Left ventricle myocardium inferior (tissue), 1 donor: ENCODE results near the gene TMEM248. TPM values are rescaled to one million over a fixed set of nuclear protein-coding genes. Genes with fewer than 3 reads are reported as not detected.

ENCODE experiments used
- DNase-seq: peaks from one replicate; pipeline ENCODE4 v3.0.0-alpha.2; 2020
- H3K27ac ChIP-seq: fragments of 200-600 bp; replicated peaks from 2 replicates; pipeline ENCODE4 v1.8.0; 2021
- H3K27me3 ChIP-seq: fragments of 200-600 bp; 2 replicates; pipeline ENCODE4 v1.8.0; 2021; ENCODE audit warnings: low read depth
- H3K36me3 ChIP-seq: fragments of 200-600 bp; 2 replicates; pipeline ENCODE4 v1.8.0; 2021
- H3K4me1 ChIP-seq: fragments of 200-600 bp; 2 replicates; pipeline ENCODE4 v1.8.0; 2021
- H3K4me3 ChIP-seq: fragments of 200-600 bp; 2 replicates; pipeline ENCODE4 v1.8.0; 2021; ENCODE audit warnings: mild to moderate bottlenecking, moderate library complexity
- H3K9me3 ChIP-seq: fragments of 200-600 bp; replicated peaks from 2 replicates; pipeline ENCODE4 v1.8.0; 2021
- CTCF ChIP-seq: fragments of 200-600 bp; IDR thresholded peaks from 2 replicates; pipeline ENCODE4 v1.8.0; 2021; ENCODE audit warnings: antibody characterized with exemption, mild to moderate bottlenecking, borderline replicate concordance
- intact Hi-C: fragments of 100-400 bp; cut with micrococcal nuclease; formaldehyde crosslinking; loops from one replicate; pipeline ENCODE4 v1.11.0; 2022
- total RNA-seq: library from RNA; stranded (reverse); fragmentation: NEBNext Ultra II Directional; extraction: Animal tissue kit (Norgen Biotek cat#: 25700); gene quantifications from one replicate; pipeline ENCODE4 v1.2.1, GENCODE V29; 2021
- donor health status: DM: no; HTN: yes; CAD: no; lungs with severe emphysema.

TMEM248 gene
- total RNA-seq, 1 donor from 2014 or later = 41.4 TPM

- H3K27ac ChIP-seq = no peak overlapping the region
- no peak for TF ChIP-seq CTCF
- no peak overlapping the region for H3K4me3 ChIP-seq
- peaks cover 98% of the 10 kb centered on the region for H3K36me3 ChIP-seq
- DNase-seq = no peak
- intact Hi-C loops = no loop called here
- H3K27me3 ChIP-seq = no peaks in the 10 kb centered on the region
- H3K4me1 ChIP-seq = peaks cover 12% of the 10 kb centered on the region
- H3K9me3 ChIP-seq = no peaks in the 10 kb centered on the region
Measured at GRCh38 chr7:66948480-66949109, 27.6 kb downstream of the TMEM248 start.

- no peak for TF ChIP-seq CTCF
- H3K9me3 ChIP-seq = no peaks in the 10 kb centered on the region
- H3K4me1 ChIP-seq = peaks cover 12% of the 10 kb centered on the region
- no peak for DNase-seq
- intact Hi-C loops = no loop called here
- no peaks in the 10 kb centered on the region for H3K27me3 ChIP-seq
- no peak overlapping the region for H3K4me3 ChIP-seq
- peaks cover 94% of the 10 kb centered on the region for H3K36me3 ChIP-seq
- no peak overlapping the region for H3K27ac ChIP-seq
Measured at GRCh38 chr7:66950311-66950710, 29.3 kb downstream of the TMEM248 start.

- no peaks in the 10 kb centered on the region for H3K9me3 ChIP-seq
- no peak overlapping the region for H3K27ac ChIP-seq
- TF ChIP-seq CTCF = no peak
- H3K4me1 ChIP-seq = peaks cover 12% of the 10 kb centered on the region
- no peaks in the 10 kb centered on the region for H3K27me3 ChIP-seq
- H3K4me3 ChIP-seq = no peak overlapping the region
- H3K36me3 ChIP-seq = peaks cover 94% of the 10 kb centered on the region
- intact Hi-C loops = no loop called here
- DNase-seq = no peak
Measured at GRCh38 chr7:66950763-66951162, 29.7 kb downstream of the TMEM248 start.

- intact Hi-C loops = no loop called here
- Histone ChIP-seq H3K36me3 (peaks cover 96% of the 10 kb centered on the region), H3K9me3 (no peaks in the 10 kb centered on the region), H3K27me3 (no peaks in the 10 kb centered on the region), H3K27ac (no peak overlapping the region), H3K4me3 (no peak overlapping the region), H3K4me1 (peaks cover 12% of the 10 kb centered on the region)
- TF ChIP-seq CTCF = no peak
- DNase-seq = no peak
Measured at GRCh38 chr7:66952343-66953043, 31.5 kb downstream of the TMEM248 start.

GRCh38 chr7:66953044-66953427, 32.0 kb downstream of the TMEM248 start:
- Histone ChIP-seq H3K4me1 (peaks cover 17% of the 10 kb centered on the region), H3K4me3 (no peak overlapping the region), H3K27me3 (no peaks in the 10 kb centered on the region), H3K27ac (no peak overlapping the region), H3K36me3 (peaks cover 97% of the 10 kb centered on the region), H3K9me3 (no peaks in the 10 kb centered on the region)
- no peak for DNase-seq
- no peak for TF ChIP-seq CTCF
- intact Hi-C loops = no loop called here
